WI38 (cell line): Measurements from ENCODE around the gene EPB41.

Source experiments
- H3K4me3 ChIP-seq: 2 replicates; pipeline ENCODE4 v1.5.1; 2011; ENCODE audit warnings: low read depth, mild to moderate bottlenecking, control low read depth, low read length
- CTCF ChIP-seq: IDR thresholded peaks from 2 replicates; pipeline ENCODE4 v1.5.1; 2012; ENCODE audit warnings: low read depth, mild to moderate bottlenecking, control low read depth, low read length

The EPB41 gene

DNA sequence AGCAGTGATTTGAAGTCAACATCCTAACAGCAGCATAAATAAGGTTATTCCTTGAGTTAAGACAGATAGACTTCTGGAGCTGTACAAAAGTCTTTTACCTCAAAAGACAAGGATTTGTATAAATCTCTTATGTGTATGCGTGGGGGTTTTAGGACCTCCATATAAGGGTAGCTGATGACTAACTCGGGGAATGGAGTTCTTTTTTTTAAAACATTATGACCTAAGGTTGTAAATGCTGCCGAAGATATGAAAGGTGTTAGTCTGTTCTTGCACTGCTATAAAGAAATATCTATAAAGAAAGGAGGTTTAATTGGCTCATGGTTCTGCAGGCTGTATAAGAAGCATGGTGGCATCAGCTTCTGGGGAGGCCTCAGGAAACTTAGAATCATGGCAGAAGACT is 90.4 kb downstream of the EPB41 start:
- TF ChIP-seq CTCF: no peak
- no peak overlapping the region for H3K4me3 ChIP-seq

DNA sequence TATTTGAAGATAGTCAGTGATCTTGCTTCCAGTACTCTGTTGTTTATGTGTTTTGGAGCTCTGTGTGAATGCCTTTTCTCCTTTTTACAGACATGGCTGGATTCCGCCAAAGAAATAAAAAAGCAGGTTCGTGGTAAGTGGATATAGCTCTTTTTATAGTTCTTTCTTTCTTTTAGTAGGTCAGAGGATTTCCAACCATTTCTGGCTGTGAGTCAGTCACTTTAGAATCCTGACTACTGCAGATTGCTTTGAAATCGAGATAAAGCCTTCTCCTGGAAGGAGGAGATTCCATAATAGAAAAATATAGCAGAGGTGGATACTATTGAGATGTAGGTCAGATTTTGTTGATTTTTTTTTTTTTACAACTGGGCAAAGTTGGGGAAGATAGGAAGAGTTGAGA is 97.4 kb downstream of the EPB41 start:
- no peak overlapping the region for H3K4me3 ChIP-seq
- TF ChIP-seq CTCF: no peak

DNA sequence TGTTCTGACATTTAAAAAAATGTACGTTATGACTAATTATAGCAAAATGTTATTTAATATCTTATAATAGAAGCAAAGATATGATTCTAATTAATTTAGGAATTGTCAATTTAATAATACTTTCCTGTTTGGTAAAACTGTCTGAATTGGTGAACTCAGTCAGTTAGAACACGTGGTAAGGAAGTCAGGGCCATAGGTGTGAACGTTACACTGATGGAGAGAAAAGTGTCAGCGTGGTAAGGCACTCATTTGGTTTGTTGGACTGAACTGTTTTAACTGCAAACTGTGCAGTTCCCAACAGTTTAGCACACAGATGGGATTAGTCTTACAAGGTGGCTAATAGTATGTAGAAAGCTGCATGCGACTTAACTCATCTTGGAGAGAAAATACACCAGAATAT is 102.9 kb downstream of the EPB41 start:
- no peak overlapping the region for H3K4me3 ChIP-seq
- TF ChIP-seq CTCF: no peak

DNA sequence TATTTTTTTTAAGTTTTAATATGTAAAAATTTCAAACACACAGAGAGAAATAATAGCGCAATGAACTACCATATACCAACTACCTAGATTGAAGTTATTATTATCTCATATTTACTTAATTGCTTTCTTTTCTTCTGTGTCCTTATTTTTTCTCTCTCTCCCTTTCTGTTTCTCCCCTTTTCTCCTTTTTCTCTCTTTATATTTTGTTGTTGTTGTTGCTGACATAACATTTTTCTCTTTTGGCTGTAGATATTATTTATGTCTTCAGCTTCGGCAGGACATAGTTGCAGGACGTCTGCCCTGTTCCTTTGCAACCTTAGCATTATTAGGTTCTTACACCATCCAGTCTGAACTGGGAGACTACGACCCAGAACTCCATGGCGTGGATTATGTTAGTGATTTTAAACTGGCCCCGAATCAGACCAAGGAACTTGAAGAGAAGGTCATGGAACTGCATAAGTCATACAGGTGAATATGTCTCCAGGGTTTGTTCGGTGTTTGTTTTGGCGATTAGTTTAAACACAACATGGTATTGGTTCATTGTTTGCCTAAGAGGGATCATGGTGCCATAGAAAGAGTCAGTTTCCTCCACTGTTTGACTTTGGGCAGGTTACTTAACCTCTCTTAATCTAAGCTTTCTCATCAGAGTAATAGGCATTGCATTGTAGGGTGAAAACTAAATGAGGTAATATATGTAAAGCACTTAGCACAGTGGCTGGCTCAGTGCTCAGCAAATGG is 103.8 kb downstream of the EPB41 start:
- no peak for TF ChIP-seq CTCF
- no peak overlapping the region for H3K4me3 ChIP-seq

DNA sequence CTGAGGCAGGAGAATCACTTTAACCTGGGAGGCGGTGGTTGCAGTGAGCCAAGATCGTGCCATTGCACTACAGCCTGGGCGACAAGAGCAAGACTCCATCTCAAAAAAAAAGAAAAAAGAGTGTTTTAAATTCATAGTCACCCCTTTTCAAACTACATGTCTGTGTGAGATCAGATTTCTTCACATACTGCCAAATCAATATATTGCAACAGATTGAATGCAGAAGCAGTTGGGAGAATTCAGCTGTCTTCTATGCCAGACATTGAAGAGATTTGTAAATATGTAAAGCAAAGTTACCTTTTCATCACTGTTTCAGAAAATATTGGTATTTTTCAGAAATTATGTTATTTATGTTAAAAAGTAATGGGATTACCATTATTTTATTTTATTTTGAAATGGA is 108.3 kb downstream of the EPB41 start:
- TF ChIP-seq CTCF: no peak
- H3K4me3 ChIP-seq: no peak overlapping the region

- TF ChIP-seq CTCF: no peak
- H3K4me3 ChIP-seq: no peak overlapping the region
Observed at GRCh38 chr1:29029667-29030066, 115.3 kb downstream of the EPB41 start.

- TF ChIP-seq CTCF: no peak
- H3K4me3 ChIP-seq: no peak overlapping the region
Observed at GRCh38 chr1:29032841-29033240, 118.5 kb downstream of the EPB41 start.
